Measurements from ENCODE around the gene CRIM1. TPM values are rescaled to one million over a fixed set of nuclear protein-coding genes. Genes with fewer than 3 reads are reported as not detected.

The CRIM1 gene
- total and polyA plus RNA-seq, 2 experiments from 2014 or later: 10.5 to 36.4 TPM

DNA sequence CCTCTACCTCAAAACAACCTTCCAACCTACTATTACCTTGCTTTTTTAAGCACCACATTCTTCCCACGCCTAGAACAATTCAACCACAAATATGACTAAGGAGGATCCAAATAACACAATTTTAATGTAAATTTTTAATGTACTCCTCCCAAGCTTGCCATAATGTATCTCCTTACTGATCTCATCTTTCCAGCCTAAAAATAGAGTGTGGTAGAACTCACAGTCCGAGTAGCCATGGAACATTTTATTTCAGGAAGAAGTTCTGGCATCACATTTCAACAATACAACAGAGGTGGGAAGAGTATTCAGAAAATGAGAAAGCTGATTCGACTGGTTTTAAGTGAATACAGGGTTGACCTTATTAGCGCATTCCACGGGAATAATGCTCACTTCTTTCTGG is 227.0 kb downstream of the CRIM1 start (continued):
- no peak for TF ChIP-seq EZH2 (IDR thresholded peaks at IDR 0.05; ENCODE audit: low read depth, unreplicated experiment)
- no peak for TF ChIP-seq STAT1 (IDR thresholded peaks at IDR 0.05; ENCODE audit: unreplicated experiment)
- TF ChIP-seq, protein P1, sequence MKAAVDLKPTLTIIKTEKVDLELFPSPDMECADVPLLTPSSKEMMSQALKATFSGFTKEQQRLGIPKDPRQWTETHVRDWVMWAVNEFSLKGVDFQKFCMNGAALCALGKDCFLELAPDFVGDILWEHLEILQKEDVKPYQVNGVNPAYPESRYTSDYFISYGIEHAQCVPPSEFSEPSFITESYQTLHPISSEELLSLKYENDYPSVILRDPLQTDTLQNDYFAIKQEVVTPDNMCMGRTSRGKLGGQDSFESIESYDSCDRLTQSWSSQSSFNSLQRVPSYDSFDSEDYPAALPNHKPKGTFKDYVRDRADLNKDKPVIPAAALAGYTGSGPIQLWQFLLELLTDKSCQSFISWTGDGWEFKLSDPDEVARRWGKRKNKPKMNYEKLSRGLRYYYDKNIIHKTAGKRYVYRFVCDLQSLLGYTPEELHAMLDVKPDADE (IDR thresholded peaks at IDR 0.05): no peak
- no peak for TF ChIP-seq NANOG (IDR thresholded peaks at IDR 0.05; ENCODE audit: borderline replicate concordance)
- TF ChIP-seq, protein P2, sequence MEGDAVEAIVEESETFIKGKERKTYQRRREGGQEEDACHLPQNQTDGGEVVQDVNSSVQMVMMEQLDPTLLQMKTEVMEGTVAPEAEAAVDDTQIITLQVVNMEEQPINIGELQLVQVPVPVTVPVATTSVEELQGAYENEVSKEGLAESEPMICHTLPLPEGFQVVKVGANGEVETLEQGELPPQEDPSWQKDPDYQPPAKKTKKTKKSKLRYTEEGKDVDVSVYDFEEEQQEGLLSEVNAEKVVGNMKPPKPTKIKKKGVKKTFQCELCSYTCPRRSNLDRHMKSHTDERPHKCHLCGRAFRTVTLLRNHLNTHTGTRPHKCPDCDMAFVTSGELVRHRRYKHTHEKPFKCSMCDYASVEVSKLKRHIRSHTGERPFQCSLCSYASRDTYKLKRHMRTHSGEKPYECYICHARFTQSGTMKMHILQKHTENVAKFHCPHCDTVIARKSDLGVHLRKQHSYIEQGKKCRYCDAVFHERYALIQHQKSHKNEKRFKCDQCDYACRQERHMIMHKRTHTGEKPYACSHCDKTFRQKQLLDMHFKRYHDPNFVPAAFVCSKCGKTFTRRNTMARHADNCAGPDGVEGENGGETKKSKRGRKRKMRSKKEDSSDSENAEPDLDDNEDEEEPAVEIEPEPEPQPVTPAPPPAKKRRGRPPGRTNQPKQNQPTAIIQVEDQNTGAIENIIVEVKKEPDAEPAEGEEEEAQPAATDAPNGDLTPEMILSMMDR (conservative IDR thresholded peaks at IDR 0.05; ENCODE audit: low read depth in 2 of 2): no peak

DNA sequence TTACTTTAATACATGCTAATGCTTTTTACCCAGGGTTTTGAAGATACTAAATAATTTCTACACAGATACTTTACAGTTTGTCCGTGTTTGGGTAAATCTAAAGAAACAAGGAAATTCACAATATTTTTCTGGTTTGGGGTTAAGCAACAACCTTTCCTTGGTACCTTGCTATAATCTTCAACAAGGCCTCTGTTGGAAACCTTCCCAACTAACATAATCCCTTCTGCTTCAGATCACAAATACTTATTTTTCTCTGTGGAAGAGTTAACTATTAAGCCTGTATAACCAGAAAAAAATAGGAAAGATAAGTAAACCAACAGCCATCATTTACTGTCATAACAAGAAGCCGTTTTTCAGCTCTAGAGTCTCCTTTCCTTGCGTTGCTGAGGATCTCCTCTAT is 227.4 kb downstream of the CRIM1 start:
- no peak overlapping the region for H3K4me3 Mint-ChIP-seq
- Histone ChIP-seq H3F3A (replicated peaks; ENCODE audit: low read depth) (no peaks in the 10 kb centered on the region), H3K27me3 (ENCODE audit: insufficient read depth) (no peaks in the 10 kb centered on the region), H3K9me2 (ENCODE audit: insufficient read depth) (no peaks in the 10 kb centered on the region), H3K36me3 (ENCODE audit: insufficient read depth) (peaks cover 36% of the 10 kb centered on the region; the same call in 1 of the 2 replicates), H3K27ac (ENCODE audit: low read depth) (no peak overlapping the region), H4K20me1 (replicated peaks; ENCODE audit: insufficient read depth) (peaks cover 9% of the 10 kb centered on the region), H3K4me1 (ENCODE audit: insufficient read depth) (no peaks in the 10 kb centered on the region), H3K4me2 (no peak overlapping the region), H3K79me2 (replicated peaks; ENCODE audit: insufficient read depth) (peaks cover 13% of the 10 kb centered on the region; the same call in 1 of the 2 replicates), H2AFZ (no peak overlapping the region), H3K4me3 (no peak overlapping the region)
- ATAC-seq: no peak
- H3K27ac Mint-ChIP-seq: no peak overlapping the region
- no peaks in the 10 kb centered on the region for H3K9me3 Mint-ChIP-seq
- no peak for DNase-seq (ENCODE audit: low spot score)
- H3K36me3 Mint-ChIP-seq (ENCODE audit: low read depth): peaks cover 50% of the 10 kb centered on the region
- no peaks in the 10 kb centered on the region for H3K27me3 Mint-ChIP-seq (ENCODE audit: insufficient read depth, low read depth, poor library complexity)
- H3K4me1 Mint-ChIP-seq: no peaks in the 10 kb centered on the region
- TF ChIP-seq, protein P3, sequence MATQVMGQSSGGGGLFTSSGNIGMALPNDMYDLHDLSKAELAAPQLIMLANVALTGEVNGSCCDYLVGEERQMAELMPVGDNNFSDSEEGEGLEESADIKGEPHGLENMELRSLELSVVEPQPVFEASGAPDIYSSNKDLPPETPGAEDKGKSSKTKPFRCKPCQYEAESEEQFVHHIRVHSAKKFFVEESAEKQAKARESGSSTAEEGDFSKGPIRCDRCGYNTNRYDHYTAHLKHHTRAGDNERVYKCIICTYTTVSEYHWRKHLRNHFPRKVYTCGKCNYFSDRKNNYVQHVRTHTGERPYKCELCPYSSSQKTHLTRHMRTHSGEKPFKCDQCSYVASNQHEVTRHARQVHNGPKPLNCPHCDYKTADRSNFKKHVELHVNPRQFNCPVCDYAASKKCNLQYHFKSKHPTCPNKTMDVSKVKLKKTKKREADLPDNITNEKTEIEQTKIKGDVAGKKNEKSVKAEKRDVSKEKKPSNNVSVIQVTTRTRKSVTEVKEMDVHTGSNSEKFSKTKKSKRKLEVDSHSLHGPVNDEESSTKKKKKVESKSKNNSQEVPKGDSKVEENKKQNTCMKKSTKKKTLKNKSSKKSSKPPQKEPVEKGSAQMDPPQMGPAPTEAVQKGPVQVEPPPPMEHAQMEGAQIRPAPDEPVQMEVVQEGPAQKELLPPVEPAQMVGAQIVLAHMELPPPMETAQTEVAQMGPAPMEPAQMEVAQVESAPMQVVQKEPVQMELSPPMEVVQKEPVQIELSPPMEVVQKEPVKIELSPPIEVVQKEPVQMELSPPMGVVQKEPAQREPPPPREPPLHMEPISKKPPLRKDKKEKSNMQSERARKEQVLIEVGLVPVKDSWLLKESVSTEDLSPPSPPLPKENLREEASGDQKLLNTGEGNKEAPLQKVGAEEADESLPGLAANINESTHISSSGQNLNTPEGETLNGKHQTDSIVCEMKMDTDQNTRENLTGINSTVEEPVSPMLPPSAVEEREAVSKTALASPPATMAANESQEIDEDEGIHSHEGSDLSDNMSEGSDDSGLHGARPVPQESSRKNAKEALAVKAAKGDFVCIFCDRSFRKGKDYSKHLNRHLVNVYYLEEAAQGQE (IDR thresholded peaks at IDR 0.05; ENCODE audit: unreplicated experiment): no peak
- TF ChIP-seq POLR2AphosphoS5 (IDR thresholded peaks at IDR 0.05; ENCODE audit: low read depth): no peak
- TF ChIP-seq NANOG (IDR thresholded peaks at IDR 0.05; ENCODE audit: borderline replicate concordance): no peak
- TF ChIP-seq ZNF331 (CRISPR knock-in tag; IDR thresholded peaks at IDR 0.05; ENCODE audit: low read depth): no peak
- no peak for TF ChIP-seq CREB1 (CRISPR knock-in tag; IDR thresholded peaks at IDR 0.05; ENCODE audit: low read depth)
- TF ChIP-seq, protein P2 (conservative IDR thresholded peaks at IDR 0.05; ENCODE audit: low read depth in 2 of 2): no peak
- TF ChIP-seq STAT1 (IDR thresholded peaks at IDR 0.05; ENCODE audit: unreplicated experiment): no peak
- TF ChIP-seq, protein P1 (IDR thresholded peaks at IDR 0.05): no peak
- TF ChIP-seq EZH2 (IDR thresholded peaks at IDR 0.05; ENCODE audit: low read depth, unreplicated experiment): no peak
- no peak for TF ChIP-seq ZNF114 (CRISPR knock-in tag; IDR thresholded peaks at IDR 0.05)
- TF ChIP-seq JUNB (IDR thresholded peaks at IDR 0.05; ENCODE audit: unreplicated experiment): no peak
